GM21360 (cell line): ENCODE measurements around the gene PTPN9.
A peak's percentile ranks its signal among the peaks of the same experiment; 100 is the strongest.
"Not testable (repeated sequence)": the region's sequence is repeated elsewhere in the genome, so short reads cannot be mapped to it uniquely, and the experiment has no call there.

Experiments used
- ATAC-seq: cut with Tn5 transposase; IDR thresholded peaks from one replicate; pipeline ENCODE4 v1.9.1; 2021; ENCODE audit warnings: mild to moderate bottlenecking, moderate library complexity; ENCODE audit not compliant: unreplicated experiment

Gene PTPN9

GRCh38 chr15:75454471-75455378 lies 124.4 kb downstream of the PTPN9 start:
- ATAC-seq, result no peak

- ATAC-seq, result peak; percentile 28
Measured at GRCh38 chr15:75453703-75454470, 125.2 kb downstream of the PTPN9 start.

- no peak for ATAC-seq
Measured at GRCh38 chr15:75452865-75453702, 126.0 kb downstream of the PTPN9 start.

- no peak for ATAC-seq
Measured at GRCh38 chr15:75452364-75452864, 126.7 kb downstream of the PTPN9 start.

- peak; percentile 33 for ATAC-seq
Measured at GRCh38 chr15:75451674-75452363, 127.3 kb downstream of the PTPN9 start, which contains the start of gene SIN3A. Gene SIN3A, minus strand, starts transcription at chr15:75451690. Its CDS starts 21,315 bp downstream, at chr15:75430375.

- ATAC-seq, result no peak
Measured at GRCh38 chr15:75451202-75451673, 127.9 kb downstream of the PTPN9 start.

- ATAC-seq, result peak; percentile 16
Measured at GRCh38 chr15:75450307-75451201, 128.6 kb downstream of the PTPN9 start.

- no peak for ATAC-seq
Measured at GRCh38 chr15:75449585-75450306, 129.4 kb downstream of the PTPN9 start.

- ATAC-seq, result not testable (repeated sequence)
Measured at GRCh38 chr15:75448171-75448570, 130.9 kb downstream of the PTPN9 start.

GRCh38 chr15:75446151-75446550 lies 133.0 kb downstream of the PTPN9 start:
- ATAC-seq, result no peak

GRCh38 chr15:75445324-75445723 lies 133.8 kb downstream of the PTPN9 start:
- ATAC-seq, result not testable (repeated sequence)

GRCh38 chr15:75443972-75444453 lies 135.1 kb downstream of the PTPN9 start:
- ATAC-seq, result not testable (repeated sequence)

GRCh38 chr15:75437721-75438120 lies 141.4 kb downstream of the PTPN9 start:
- no peak for ATAC-seq

GRCh38 chr15:75436881-75437280 lies 142.2 kb downstream of the PTPN9 start:
- ATAC-seq, result no peak

- ATAC-seq, result no peak
Measured at GRCh38 chr15:75431682-75432081, 147.4 kb downstream of the PTPN9 start.

- no peak for ATAC-seq
Measured at GRCh38 chr15:75431270-75431669, 147.8 kb downstream of the PTPN9 start.

- ATAC-seq, result no peak
Measured at GRCh38 chr15:75430259-75430658, 148.9 kb downstream of the PTPN9 start.

- ATAC-seq, result no peak
Measured at GRCh38 chr15:75428152-75428551, 151.0 kb downstream of the PTPN9 start.
